ENCODE results near the gene PLLP.

The PLLP gene

GRCh38 chr16:57240851-57241250 lies 43.6 kb downstream of the PLLP start:
- no peak for DNase-seq (ENCODE audit: insufficient read length, low spot score)
- FAIRE-seq = no peak
- no peak for TF ChIP-seq CTCF (IDR thresholded peaks at IDR 0.05; ENCODE audit: insufficient read depth, missing control alignments)

- no peak for FAIRE-seq
- no peak for TF ChIP-seq CTCF (IDR thresholded peaks at IDR 0.05; ENCODE audit: insufficient read depth, missing control alignments)
- DNase-seq (ENCODE audit: insufficient read length, low spot score) = no peak
These were observed 45.4 kb downstream of the PLLP start for GRCh38 chr16:57239107-57239506.

GRCh38 chr16:57238682-57239081 lies 45.8 kb downstream of the PLLP start:
- TF ChIP-seq CTCF (IDR thresholded peaks at IDR 0.05; ENCODE audit: insufficient read depth, missing control alignments) = no peak
- FAIRE-seq = no peak

GRCh38 chr16:57236022-57236350 lies 48.5 kb downstream of the PLLP start:
- DNase-seq (ENCODE audit: insufficient read length, low spot score) (no peak), FAIRE-seq (no peak)
- TF ChIP-seq CTCF (IDR thresholded peaks at IDR 0.05; ENCODE audit: insufficient read depth, missing control alignments) = no peak

More at GRCh38 chr16:57238682-57239081, 45.8 kb downstream of the PLLP start:
- no peak for DNase-seq (ENCODE audit: insufficient read length, low spot score)

GRCh38 chr16:57235128-57236021 lies 49.1 kb downstream of the PLLP start:
- FAIRE-seq = no peak
- DNase-seq (ENCODE audit: insufficient read length, low spot score) = no peak
- no peak for TF ChIP-seq CTCF (IDR thresholded peaks at IDR 0.05; ENCODE audit: insufficient read depth, missing control alignments)

GRCh38 chr16:57234707-57235092 lies 49.8 kb downstream of the PLLP start:
- TF ChIP-seq CTCF (IDR thresholded peaks at IDR 0.05; ENCODE audit: insufficient read depth, missing control alignments) = no peak
- FAIRE-seq (no peak), DNase-seq (ENCODE audit: insufficient read length, low spot score) (no peak)

GRCh38 chr16:57233944-57234706 lies 50.3 kb downstream of the PLLP start:
- no peak for TF ChIP-seq CTCF (IDR thresholded peaks at IDR 0.05; ENCODE audit: insufficient read depth, missing control alignments)
- DNase-seq (ENCODE audit: insufficient read length, low spot score) (no peak), FAIRE-seq (no peak)
